Adipocyte (in vitro differentiated cells): ENCODE measurements around the gene JADE1.

Experiments used
- DNase-seq: peaks from one replicate; pipeline ENCODE4 v3.0.0-alpha.2; 2015; ENCODE audit warnings: low read depth
- H3K27me3 ChIP-seq: replicated peaks from 2 replicates; pipeline ENCODE4 v1.7.0; 2013; ENCODE audit warnings: mild to moderate bottlenecking, low read length, moderate library complexity; ENCODE audit not compliant: control insufficient read depth, insufficient read depth
- H3K36me3 ChIP-seq: 2 replicates; pipeline ENCODE4 v1.7.0; 2013; ENCODE audit warnings: low read length, mild to moderate bottlenecking, moderate library complexity; ENCODE audit not compliant: control insufficient read depth, insufficient read depth, severe bottlenecking
- H3K4me1 ChIP-seq: 2 replicates; pipeline ENCODE4 v1.7.0; 2013; ENCODE audit warnings: mild to moderate bottlenecking, low read length, moderate library complexity; ENCODE audit not compliant: control insufficient read depth, insufficient read depth
- H3K4me3 ChIP-seq: 2 replicates; pipeline ENCODE4 v1.7.0; 2013; ENCODE audit warnings: mild to moderate bottlenecking, low read length, moderate library complexity
- H3K9ac ChIP-seq: 2 replicates; pipeline ENCODE4 v1.7.0; 2013; ENCODE audit warnings: mild to moderate bottlenecking, low read length, moderate library complexity
- H3K9me3 ChIP-seq: 2 replicates; pipeline ENCODE4 v1.7.0; 2013; ENCODE audit warnings: mild to moderate bottlenecking, low read length, moderate library complexity; ENCODE audit not compliant: control insufficient read depth

Gene JADE1

GRCh38 chr4:128830906-128831503, 21.5 kb downstream of the JADE1 start:
- Histone ChIP-seq H3K9ac (peak overlapping the region; percentile 6), H3K36me3 (peaks cover 44% of the 10 kb centered on the region), H3K27me3 (no peaks in the 10 kb centered on the region), H3K4me3 (peak overlapping the region; percentile 39), H3K4me1 (peaks cover 62% of the 10 kb centered on the region), H3K9me3 (no peaks in the 10 kb centered on the region)
- peak; percentile 17 for DNase-seq

GRCh38 chr4:128831531-128832242, 22.2 kb downstream of the JADE1 start:
- H3K4me3 ChIP-seq = peak overlapping the region; percentile 26
- H3K4me1 ChIP-seq = peaks cover 63% of the 10 kb centered on the region
- DNase-seq = no peak

DNA sequence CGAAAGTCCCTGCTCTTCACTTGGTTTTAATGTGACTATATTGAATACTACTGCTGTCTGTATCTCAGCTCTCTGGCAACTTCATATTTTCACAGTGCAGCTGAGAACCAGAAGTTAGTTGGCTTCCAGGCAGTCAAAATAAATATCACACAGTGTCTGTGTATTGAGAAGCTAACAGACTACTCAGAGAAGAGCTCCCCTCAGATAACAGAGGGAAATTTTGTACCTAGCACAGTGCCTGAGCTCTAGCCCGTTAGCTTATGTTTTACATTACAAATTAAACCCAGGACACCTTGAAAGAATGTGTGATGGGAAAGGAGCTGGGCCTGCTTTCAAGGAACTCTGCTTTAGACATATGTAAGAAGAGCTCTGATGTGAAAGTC, 22.7 kb downstream of the JADE1 start:
- peak overlapping the region; percentile 6 for H3K9ac ChIP-seq
- no peaks in the 10 kb centered on the region for H3K27me3 ChIP-seq
- H3K4me3 ChIP-seq = no peak overlapping the region
- DNase-seq = no peak
- no peaks in the 10 kb centered on the region for H3K9me3 ChIP-seq
- peaks cover 47% of the 10 kb centered on the region for H3K36me3 ChIP-seq
- H3K4me1 ChIP-seq = peaks cover 63% of the 10 kb centered on the region

More at GRCh38 chr4:128831531-128832242, 22.2 kb downstream of the JADE1 start:
- Histone ChIP-seq H3K36me3 (peaks cover 47% of the 10 kb centered on the region), H3K27me3 (no peaks in the 10 kb centered on the region), H3K9ac (peak overlapping the region; percentile 6), H3K9me3 (no peaks in the 10 kb centered on the region)

- H3K36me3 ChIP-seq = peaks cover 45% of the 10 kb centered on the region
These were observed 26.2 kb downstream of the JADE1 start for GRCh38 chr4:128835498-128836222.

GRCh38 chr4:128837198-128837597, 27.7 kb downstream of the JADE1 start:
- no peak overlapping the region for H3K4me3 ChIP-seq
- peaks cover 63% of the 10 kb centered on the region for H3K4me1 ChIP-seq
- no peaks in the 10 kb centered on the region for H3K9me3 ChIP-seq
- DNase-seq = no peak
- H3K9ac ChIP-seq = no peak overlapping the region
- no peaks in the 10 kb centered on the region for H3K27me3 ChIP-seq
- H3K36me3 ChIP-seq = peaks cover 44% of the 10 kb centered on the region

More at GRCh38 chr4:128835498-128836222, 26.2 kb downstream of the JADE1 start:
- DNase-seq = no peak
- Histone ChIP-seq H3K9ac (peak overlapping the region; percentile 51), H3K27me3 (no peaks in the 10 kb centered on the region), H3K4me1 (peaks cover 73% of the 10 kb centered on the region), H3K4me3 (no peak overlapping the region), H3K9me3 (no peaks in the 10 kb centered on the region)

GRCh38 chr4:128837679-128838078, 28.2 kb downstream of the JADE1 start:
- H3K36me3 ChIP-seq = peaks cover 43% of the 10 kb centered on the region
- H3K9ac ChIP-seq = no peak overlapping the region
- peaks cover 60% of the 10 kb centered on the region for H3K4me1 ChIP-seq

DNA sequence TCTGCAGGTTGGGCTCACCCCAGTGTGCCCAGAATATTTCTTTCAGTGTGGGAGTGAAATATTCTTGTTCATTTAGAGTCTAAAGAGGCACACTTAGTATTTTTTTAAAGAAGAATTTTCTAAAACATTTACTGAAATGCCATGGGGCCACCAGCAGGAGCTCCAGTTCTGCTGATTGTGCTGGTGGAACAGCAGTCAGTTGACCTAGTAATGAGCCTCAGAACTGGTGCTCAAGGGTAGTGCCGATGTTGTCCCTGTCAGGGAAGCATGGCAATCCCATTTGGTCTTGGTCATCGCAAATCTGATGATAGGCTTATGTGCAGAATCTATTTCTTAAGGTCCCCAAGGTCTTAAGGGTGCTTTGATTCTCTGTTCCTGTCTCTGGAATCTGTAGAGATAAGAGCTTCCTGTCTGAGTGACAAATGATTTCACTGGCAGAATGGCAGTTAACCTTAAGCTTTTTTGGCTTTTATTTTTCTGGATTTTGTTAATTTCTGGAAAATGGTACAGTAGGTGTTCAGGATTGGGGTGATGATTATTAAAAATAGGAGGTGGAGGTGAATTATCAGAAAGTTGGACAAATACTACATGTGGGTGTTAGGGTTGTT, 31.3 kb downstream of the JADE1 start:
- H3K9me3 ChIP-seq = no peaks in the 10 kb centered on the region
- H3K9ac ChIP-seq = no peak overlapping the region
- no peak for DNase-seq
- peaks cover 65% of the 10 kb centered on the region for H3K4me1 ChIP-seq
- no peak overlapping the region for H3K4me3 ChIP-seq
- no peaks in the 10 kb centered on the region for H3K27me3 ChIP-seq
- H3K36me3 ChIP-seq = peaks cover 50% of the 10 kb centered on the region

More at GRCh38 chr4:128837679-128838078, 28.2 kb downstream of the JADE1 start:
- no peaks in the 10 kb centered on the region for H3K9me3 ChIP-seq
- H3K27me3 ChIP-seq = no peaks in the 10 kb centered on the region
- DNase-seq = no peak
- no peak overlapping the region for H3K4me3 ChIP-seq

GRCh38 chr4:128841402-128841801, 31.9 kb downstream of the JADE1 start:
- no peaks in the 10 kb centered on the region for H3K27me3 ChIP-seq
- no peaks in the 10 kb centered on the region for H3K9me3 ChIP-seq
- no peak for DNase-seq
- no peak overlapping the region for H3K9ac ChIP-seq
- H3K4me1 ChIP-seq = peaks cover 59% of the 10 kb centered on the region
- peaks cover 50% of the 10 kb centered on the region for H3K36me3 ChIP-seq
- H3K4me3 ChIP-seq = no peak overlapping the region

DNA sequence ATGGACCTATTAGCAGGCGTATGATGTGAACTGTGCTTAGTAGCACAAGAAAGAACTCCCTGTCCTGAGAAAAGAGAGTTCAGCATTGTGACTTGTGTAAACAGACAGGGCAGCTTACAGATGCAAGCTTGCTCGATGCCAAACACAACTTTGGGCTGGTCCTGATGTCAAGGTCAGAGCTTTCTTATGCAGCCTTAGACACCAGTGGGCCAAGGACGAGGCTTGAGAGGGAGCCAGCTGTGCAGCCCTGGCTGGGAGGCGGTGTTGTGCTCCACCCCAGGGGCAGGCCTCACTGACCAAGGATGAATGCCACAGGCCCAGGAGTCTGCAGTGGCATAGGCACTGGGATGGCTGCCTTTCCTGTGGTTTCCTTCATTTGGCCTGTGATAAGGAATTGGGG, 35.4 kb downstream of the JADE1 start:
- Histone ChIP-seq H3K4me3 (no peak overlapping the region), H3K27me3 (no peaks in the 10 kb centered on the region), H3K9me3 (no peaks in the 10 kb centered on the region), H3K9ac (no peak overlapping the region), H3K4me1 (peaks cover 38% of the 10 kb centered on the region), H3K36me3 (peaks cover 84% of the 10 kb centered on the region)
- DNase-seq = no peak

DNA sequence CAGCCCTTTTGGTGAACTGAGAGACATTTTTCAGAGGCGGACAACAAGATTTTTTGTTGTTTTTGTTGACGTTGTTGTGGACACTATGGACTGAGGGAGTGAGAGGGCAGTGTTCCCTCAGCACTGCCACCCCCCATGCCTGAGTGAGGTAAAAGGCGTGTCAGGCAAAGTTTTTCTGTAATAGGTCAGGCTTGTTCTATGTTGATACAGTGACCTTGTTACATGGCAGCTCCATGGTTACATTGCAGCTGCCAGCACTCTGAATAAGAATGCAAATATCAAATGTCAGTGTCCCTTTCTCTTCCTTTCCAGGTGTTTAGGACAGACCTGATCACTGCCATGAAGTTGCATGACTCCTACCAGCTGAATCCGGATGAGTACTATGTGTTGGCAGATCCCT, 36.6 kb downstream of the JADE1 start:
- Histone ChIP-seq H3K4me1 (peaks cover 27% of the 10 kb centered on the region), H3K27me3 (no peaks in the 10 kb centered on the region), H3K36me3 (peaks cover 90% of the 10 kb centered on the region), H3K4me3 (no peak overlapping the region), H3K9ac (no peak overlapping the region), H3K9me3 (no peaks in the 10 kb centered on the region)
- DNase-seq = no peak
